GM12875 (cell line): Measurements from ENCODE around the gene CDRT4.

Source experiments
- H3K4me3 ChIP-seq: one replicate; pipeline ENCODE4 v1.5.1; 2011; ENCODE audit warnings: low read depth, low read length, control low read depth
- TF ChIP-seq, protein P1 (sequence below): IDR thresholded peaks from 2 replicates; pipeline ENCODE4 v1.5.1; 2011; ENCODE audit warnings: low read depth, mild to moderate bottlenecking, control low read depth, inconsistent platforms, low read length, moderate library complexity, borderline replicate concordance; ENCODE audit not compliant: insufficient read depth

The CDRT4 gene

DNA sequence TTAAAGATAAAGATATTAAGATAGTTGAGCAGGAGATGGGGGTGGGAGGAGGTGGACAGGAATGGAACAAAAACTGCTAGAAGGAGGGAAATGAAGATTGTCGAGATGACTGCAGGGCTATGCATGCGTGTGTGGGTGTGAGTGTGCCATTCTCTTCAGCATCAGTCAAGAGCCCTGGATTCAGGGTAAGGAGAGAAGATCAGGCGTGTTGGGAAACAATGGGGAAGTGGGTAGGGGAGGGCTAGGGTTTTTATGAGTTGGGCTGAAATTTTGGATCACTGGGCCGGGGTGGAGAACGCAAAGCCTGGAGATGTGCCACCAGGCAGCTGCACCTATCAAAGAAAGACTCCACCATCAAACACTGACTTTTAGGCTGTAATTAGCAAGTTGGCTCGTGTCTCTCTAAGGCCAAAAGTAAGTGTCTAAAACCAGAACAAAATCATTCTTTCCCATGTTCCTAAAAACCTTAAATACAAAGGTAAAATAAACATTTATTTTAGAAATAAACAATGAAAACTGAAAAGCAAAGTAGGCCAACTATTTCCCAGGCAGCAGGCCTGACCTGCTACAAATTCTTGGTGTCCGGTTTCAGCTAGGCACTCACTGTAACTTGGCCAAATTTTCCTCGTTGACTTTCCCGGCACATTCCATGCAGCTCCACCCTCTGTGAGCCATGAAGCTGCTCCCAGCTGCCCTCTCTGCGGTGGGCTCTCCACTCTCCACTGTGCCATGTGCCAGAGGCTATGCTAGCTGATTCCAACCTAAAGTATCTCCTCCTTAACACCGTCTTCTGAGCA lies 4.2 kb downstream of the CDRT4 start:
- TF ChIP-seq, protein P1, sequence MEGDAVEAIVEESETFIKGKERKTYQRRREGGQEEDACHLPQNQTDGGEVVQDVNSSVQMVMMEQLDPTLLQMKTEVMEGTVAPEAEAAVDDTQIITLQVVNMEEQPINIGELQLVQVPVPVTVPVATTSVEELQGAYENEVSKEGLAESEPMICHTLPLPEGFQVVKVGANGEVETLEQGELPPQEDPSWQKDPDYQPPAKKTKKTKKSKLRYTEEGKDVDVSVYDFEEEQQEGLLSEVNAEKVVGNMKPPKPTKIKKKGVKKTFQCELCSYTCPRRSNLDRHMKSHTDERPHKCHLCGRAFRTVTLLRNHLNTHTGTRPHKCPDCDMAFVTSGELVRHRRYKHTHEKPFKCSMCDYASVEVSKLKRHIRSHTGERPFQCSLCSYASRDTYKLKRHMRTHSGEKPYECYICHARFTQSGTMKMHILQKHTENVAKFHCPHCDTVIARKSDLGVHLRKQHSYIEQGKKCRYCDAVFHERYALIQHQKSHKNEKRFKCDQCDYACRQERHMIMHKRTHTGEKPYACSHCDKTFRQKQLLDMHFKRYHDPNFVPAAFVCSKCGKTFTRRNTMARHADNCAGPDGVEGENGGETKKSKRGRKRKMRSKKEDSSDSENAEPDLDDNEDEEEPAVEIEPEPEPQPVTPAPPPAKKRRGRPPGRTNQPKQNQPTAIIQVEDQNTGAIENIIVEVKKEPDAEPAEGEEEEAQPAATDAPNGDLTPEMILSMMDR, result no peak
- no peak overlapping the region for H3K4me3 ChIP-seq

DNA sequence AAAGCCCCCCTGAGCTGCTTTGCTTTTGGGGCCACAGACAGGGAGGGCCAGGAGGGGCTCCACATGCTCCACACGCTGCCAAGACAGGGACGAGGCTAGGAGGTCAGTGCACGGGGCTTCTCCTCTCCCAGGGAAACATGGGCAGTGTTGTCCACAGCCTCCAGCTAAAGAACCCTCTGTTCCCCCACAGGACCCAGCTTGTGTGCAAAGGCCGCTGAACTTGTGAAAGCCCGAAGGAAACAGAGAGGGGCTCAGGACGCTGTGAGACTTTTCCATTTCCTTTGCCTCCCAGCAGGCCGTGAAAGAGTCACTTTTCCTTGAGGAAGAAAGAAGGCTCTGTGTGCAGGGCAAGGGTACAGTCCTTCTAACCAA lies 9.7 kb downstream of the CDRT4 start:
- TF ChIP-seq, protein P1, result no peak
- H3K4me3 ChIP-seq, result no peak overlapping the region

GRCh38 chr17:15456972-15457722 lies 10.3 kb downstream of the CDRT4 start:
- TF ChIP-seq, protein P1, result no peak
- H3K4me3 ChIP-seq, result no peak overlapping the region

DNA sequence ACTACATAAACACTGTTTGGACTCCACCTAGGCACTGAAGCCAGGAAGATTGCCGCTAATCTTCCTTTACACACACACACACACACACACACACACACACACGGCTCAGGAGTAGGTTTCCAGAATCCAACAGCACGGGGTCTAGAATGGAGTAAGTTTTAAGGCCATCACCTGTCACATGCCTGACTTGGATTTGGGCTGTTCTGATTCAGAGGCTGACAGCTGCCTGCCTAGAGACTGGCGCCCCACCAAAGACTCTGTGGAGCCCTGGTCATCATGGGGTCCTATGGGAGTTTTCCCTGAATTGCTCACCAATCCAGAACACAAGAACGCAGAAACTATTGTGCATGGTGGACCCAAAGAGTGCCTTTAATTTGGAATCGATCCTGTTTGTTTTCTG lies 10.9 kb downstream of the CDRT4 start:
- TF ChIP-seq, protein P1, result no peak
- H3K4me3 ChIP-seq, result no peak overlapping the region

GRCh38 chr17:15454346-15454745 lies 13.1 kb downstream of the CDRT4 start:
- no peak overlapping the region for H3K4me3 ChIP-seq
- TF ChIP-seq, protein P1, result no peak

DNA sequence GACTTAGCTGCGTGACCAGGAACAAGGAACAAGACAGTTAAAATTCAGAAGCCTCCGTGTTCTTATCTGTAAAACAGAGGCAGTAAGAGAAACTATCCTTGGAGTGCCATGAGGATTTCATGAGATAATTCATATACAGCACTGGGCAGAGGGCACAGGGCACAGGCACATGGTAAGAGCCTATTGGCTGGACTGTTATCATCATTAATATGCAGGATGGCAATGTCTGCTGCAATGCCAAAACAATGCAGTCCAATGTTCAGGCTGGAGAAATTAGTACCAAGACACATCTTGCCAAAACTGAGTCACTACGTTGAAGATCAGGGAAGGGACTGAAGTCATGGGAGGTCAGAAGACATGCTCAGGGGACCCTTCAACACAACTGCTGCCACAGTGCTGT lies 13.6 kb downstream of the CDRT4 start:
- no peak overlapping the region for H3K4me3 ChIP-seq
- TF ChIP-seq, protein P1, result no peak

GRCh38 chr17:15453246-15453645 lies 14.2 kb downstream of the CDRT4 start:
- no peak overlapping the region for H3K4me3 ChIP-seq

More at GRCh38 chr17:15453246-15453645, 14.2 kb downstream of the CDRT4 start:
- TF ChIP-seq, protein P1, result no peak
